C4-2B (cell line): ENCODE measurements around the gene ARGLU1.
A peak's percentile ranks its signal among the peaks of the same experiment; 100 is the strongest.

Experiments used
- H3K27ac ChIP-seq: fragments of 450-650 bp; 2 replicates; pipeline ENCODE4 v1.5.1; 2017
- CTCF ChIP-seq: fragments of 450-650 bp; conservative IDR thresholded peaks from 2 replicates; pipeline ENCODE4 v1.5.1; 2017; ENCODE audit warnings: mild to moderate bottlenecking
- ZFX ChIP-seq: fragments of 450-650 bp; IDR thresholded peaks from 2 replicates; pipeline ENCODE4 v1.6.1; 2017

Gene ARGLU1

GRCh38 chr13:106568299-106569003 is 514 bp upstream of the ARGLU1 start:
- TF ChIP-seq CTCF (no peak), ZFX (no peak)
- H3K27ac ChIP-seq = peak overlapping the region; percentile 96

GRCh38 chr13:106566641-106567473 is 1.1 kb downstream of the ARGLU1 start:
- TF ChIP-seq ZFX = no peak
- H3K27ac ChIP-seq = peak overlapping the region; percentile 96

GRCh38 chr13:106565127-106565775 is 2.7 kb downstream of the ARGLU1 start:
- no peak overlapping the region for H3K27ac ChIP-seq
- TF ChIP-seq ZFX (no peak), CTCF (no peak)

GRCh38 chr13:106562301-106562700 is 5.6 kb downstream of the ARGLU1 start:
- no peak for TF ChIP-seq ZFX
- TF ChIP-seq CTCF = no peak
- no peak overlapping the region for H3K27ac ChIP-seq

GRCh38 chr13:106561551-106562170 is 6.3 kb downstream of the ARGLU1 start:
- TF ChIP-seq ZFX (no peak), CTCF (no peak)
- H3K27ac ChIP-seq = no peak overlapping the region

- TF ChIP-seq ZFX (no peak), CTCF (no peak)
- no peak overlapping the region for H3K27ac ChIP-seq
These were observed 7.1 kb downstream of the ARGLU1 start for GRCh38 chr13:106560821-106561220.

GRCh38 chr13:106558527-106558926 is 9.4 kb downstream of the ARGLU1 start:
- TF ChIP-seq ZFX (no peak), CTCF (no peak)
- H3K27ac ChIP-seq = no peak overlapping the region
